Right forelimb (tissue), 1 donor: ENCODE results near the gene AGBL1.

Experiments used
- DNase-seq: peaks from one replicate; pipeline ENCODE4 v3.0.0-alpha.2; 2018

AGBL1 gene

GRCh38 chr15:86255247-86255646 lies 175.6 kb downstream of the AGBL1 start:
- no peak for DNase-seq

DNA sequence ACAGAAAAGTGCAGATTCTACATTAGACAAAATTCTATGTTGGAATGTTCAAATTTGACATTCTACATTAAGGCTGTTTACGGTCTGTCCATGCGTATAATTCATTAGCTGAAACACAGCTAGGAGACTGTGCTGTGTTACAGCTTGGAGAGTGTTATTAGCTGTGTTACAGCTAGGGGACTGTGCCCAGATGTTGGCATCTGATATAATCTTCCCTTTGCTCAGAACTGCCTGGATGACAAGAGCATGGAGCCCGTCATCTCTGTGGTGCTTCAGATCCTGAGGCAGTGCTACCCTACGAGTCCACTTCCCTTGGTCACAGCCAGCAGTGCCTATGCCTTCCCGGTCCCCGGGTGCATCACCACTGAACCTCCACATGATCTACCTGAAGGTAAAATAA lies 177.0 kb downstream of the AGBL1 start:
- DNase-seq: no peak

- DNase-seq: no peak
Observed at GRCh38 chr15:86259589-86259988, 179.9 kb downstream of the AGBL1 start.

DNA sequence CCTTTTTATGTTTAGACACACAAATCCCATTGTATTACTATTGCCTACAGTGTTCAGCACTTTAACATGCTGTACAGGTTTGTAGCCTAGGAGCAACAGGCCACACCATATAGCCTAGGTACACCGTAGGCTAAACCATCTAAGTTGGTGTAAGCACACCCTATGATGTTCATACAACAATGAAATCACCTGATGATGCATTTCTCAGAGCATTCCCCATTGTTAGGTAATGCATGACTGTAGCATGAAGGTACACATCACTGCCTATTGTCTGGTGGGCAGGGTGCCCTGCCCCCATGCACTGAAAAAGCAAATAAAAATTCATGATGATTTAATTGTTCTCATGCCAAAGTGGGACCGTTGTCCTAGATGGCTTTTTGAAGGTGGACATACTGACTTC lies 183.6 kb downstream of the AGBL1 start:
- no peak for DNase-seq

DNA sequence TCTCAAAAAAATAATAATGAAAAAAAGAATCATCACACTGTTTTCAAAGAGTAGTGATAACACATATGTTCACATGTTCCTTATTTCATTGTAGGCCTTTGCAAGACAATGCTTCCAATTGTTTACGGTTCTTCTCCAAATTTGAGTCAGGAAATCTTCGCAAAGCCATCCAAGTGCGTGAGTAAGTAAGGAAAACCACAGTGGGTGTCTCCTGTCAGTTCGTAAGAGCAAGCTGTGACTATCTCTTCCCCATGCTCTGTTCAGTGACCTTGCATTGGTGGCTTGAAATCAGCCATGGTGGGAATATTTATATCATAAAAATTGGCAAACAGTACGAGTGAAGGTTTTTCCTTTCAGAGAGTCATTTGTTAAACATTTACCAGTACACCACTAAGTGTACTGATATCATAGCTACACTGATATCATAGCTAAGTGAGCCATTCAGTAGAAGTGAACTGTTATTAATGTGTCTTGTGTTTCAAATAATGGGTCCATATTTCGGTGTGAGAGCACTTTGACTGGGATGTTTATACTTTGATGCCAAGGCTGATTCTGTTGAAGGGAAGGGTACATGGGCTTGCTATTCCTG lies 187.3 kb downstream of the AGBL1 start:
- DNase-seq: no peak

GRCh38 chr15:86267892-86268291 lies 188.2 kb downstream of the AGBL1 start:
- DNase-seq: no peak

DNA sequence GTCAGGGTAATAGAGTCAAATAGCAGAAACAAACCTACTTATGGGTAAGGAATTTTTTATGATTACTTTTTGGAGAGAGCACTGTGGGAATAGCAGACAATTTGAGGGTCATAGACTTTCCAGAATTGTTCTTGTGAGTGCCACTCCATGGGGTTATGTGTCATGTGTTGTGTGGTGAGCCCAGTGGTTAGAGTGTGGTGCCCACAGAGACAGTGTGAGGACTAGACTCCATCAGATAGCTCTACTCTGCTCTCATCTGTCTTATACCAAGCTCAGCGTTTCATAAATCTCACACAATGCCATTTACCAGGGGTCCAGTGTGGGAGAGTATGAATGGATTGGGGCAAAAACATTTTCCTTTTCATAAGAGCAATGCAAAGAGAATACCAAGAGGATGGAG lies 188.9 kb downstream of the AGBL1 start:
- DNase-seq: no peak

DNA sequence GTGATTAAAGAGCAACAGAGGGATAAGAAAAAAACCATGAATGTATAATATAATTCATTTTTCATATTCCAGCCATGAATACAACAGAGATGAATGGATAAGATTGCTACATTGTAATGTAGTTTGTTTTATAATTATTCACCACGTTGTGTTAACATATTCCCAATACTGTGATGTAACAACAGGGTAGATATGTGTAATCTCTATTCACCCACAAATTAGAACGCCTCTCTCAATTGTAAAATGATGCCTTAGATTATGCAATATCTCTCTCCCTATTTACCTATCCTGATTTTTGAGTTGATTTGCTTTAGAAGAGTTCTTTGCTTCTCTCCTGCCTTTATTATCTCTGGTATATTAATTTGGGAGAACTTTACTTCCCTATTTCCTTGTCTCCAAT lies 193.6 kb downstream of the AGBL1 start:
- no peak for DNase-seq

GRCh38 chr15:86275361-86275760 lies 195.7 kb downstream of the AGBL1 start:
- no peak for DNase-seq

DNA sequence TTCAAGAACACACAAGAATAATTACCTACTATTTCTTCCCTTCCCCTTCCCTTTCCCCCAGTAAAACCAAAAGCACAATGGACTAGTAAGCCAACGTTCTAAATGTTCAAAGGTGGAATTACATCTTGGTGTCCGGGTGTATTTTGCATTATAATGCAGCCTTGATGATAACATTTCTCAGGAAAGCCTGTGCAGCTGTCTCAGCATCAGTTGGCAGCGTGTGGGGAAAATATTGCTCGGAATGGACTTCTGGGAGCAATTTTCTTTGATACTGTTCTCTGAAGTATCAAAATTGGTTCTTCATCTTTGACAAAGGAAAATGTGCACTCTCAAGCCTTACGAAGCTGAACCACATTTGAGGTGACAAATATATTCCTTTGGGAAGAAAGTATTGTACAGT lies 198.9 kb downstream of the AGBL1 start:
- no peak for DNase-seq

GRCh38 chr15:86284635-86285034 lies 205.0 kb downstream of the AGBL1 start:
- DNase-seq: no peak

DNA sequence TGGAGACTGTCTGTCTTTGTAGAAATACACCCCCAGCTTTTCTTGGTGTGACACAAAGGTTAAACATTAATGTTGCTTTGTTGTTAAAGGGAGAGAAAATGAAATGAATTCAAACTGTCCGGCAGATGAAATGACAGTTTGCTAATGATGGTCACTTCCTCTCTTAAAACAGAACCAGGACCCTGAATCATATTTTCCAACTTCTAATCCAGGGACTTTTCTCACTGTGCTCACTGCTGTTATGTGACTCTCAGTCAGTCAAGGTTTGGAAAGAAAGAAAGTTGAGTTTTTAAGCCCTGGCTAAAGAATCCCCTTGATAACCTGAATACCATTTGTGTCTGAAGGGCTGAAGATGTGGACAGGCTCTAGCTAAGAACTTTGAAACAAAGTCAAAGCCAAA lies 215.8 kb downstream of the AGBL1 start:
- no peak for DNase-seq

GRCh38 chr15:86296769-86297168 lies 217.1 kb downstream of the AGBL1 start:
- DNase-seq: no peak

DNA sequence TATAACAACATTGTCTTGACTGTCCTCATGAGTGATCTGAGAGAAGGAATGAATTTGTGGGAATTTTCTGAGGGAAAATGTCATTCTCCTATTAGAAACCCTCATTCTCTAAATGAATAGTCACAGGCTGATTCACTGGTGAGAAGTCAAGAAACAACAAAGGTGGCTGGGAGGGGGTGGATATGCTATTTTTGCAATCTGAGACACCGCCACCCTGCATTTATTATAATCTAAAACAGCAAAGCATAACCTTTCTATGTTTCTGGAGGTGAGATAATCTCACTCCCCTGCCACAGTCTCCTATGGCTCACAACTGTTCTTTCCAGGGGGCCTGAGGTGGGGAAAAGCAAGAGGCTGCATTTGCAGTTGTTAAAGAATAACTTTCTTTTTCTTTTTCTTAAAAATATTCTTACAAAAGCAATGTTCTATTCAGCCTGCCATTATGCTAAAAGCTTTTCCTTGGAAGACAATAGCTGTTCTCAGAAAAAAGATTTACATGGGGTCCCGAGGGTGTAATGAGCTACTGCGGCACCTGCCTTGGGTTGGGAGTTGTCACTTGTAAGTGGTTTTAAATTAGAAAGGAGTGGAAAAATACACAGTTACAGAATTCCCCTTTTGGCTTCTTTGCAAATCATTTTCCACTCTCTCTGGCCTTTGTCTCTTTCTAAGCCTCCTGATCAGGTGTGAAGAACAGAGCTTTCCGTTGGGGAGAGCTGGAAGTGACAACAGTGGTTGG lies 220.9 kb downstream of the AGBL1 start:
- DNase-seq: no peak

GRCh38 chr15:86311568-86312280 lies 232.1 kb downstream of the AGBL1 start:
- DNase-seq: no peak

- no peak for DNase-seq
Observed at GRCh38 chr15:86312486-86312885, 232.8 kb downstream of the AGBL1 start.

GRCh38 chr15:86316216-86316615 lies 236.5 kb downstream of the AGBL1 start:
- no peak for DNase-seq

DNA sequence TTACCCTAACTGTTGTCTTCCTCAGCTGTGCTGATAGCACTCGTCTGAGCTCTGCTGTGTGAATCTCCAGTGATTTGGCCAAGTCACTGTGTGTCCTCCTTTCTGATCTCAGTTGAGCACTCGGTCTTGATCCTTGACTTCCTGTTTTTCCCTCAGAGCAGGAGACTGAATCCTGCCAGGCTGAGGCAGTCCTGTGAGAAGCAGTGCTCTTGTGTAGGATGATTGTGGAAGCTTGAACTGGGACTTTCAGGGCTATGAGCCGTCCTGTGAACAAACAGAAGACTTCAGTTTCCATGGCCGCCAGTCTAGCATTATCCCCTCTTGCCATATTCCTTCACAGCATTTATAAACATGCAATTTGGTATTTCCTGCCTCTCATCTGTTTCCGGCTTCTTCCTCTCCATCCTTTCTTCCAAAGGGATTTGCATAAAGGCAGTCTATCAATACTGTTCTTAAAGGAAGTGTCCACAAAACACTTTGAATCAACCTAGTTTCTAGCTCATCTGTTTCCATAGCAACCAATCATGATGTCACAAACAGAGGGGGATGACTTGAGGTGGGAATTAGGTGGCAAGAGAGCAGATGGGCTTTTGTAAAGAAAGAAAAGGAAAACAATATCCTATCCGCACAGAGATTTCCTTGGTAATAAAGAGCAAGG lies 237.2 kb downstream of the AGBL1 start:
- no peak for DNase-seq

GRCh38 chr15:86317384-86317740 lies 237.7 kb downstream of the AGBL1 start:
- no peak for DNase-seq

DNA sequence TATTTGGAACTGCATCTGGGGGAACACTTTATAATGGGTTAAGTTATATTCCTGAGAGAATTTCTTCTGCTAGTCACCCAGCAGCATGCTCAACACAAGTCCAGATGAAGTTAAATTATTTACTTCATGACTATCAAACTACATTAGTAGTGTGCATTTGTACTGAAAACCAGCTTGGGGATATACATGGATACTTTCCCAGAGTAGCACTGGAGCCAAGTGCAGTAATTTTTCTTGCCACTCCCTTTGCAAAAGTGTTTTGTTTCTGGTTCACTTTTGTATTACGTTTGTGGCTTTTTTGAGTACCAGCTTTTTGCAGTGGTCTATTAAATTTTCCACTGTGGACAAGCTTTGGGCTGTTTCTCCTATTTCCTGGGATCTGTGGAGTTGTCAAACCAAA lies 243.0 kb downstream of the AGBL1 start:
- no peak for DNase-seq

- no peak for DNase-seq
Observed at GRCh38 chr15:86327230-86327865, 247.7 kb downstream of the AGBL1 start.

DNA sequence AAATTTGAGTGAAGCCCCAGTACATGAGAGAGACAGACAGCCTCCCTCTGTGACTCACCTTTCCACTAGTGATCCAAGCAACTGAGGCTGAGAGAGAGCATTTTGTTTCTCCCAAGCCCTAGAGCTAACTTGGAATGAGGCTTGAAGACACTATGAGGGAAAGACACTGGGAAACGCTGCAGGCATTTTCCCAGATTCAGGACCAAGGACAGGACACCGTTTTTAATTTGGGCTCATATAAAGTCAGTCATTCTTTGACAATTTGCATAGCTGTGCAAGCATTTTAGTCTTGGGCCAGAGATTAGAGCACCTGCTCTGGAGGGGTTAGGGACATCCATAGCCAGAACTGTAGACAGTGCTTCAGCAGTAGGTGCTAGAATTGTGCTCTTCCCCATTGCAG lies 249.0 kb downstream of the AGBL1 start:
- DNase-seq: no peak

DNA sequence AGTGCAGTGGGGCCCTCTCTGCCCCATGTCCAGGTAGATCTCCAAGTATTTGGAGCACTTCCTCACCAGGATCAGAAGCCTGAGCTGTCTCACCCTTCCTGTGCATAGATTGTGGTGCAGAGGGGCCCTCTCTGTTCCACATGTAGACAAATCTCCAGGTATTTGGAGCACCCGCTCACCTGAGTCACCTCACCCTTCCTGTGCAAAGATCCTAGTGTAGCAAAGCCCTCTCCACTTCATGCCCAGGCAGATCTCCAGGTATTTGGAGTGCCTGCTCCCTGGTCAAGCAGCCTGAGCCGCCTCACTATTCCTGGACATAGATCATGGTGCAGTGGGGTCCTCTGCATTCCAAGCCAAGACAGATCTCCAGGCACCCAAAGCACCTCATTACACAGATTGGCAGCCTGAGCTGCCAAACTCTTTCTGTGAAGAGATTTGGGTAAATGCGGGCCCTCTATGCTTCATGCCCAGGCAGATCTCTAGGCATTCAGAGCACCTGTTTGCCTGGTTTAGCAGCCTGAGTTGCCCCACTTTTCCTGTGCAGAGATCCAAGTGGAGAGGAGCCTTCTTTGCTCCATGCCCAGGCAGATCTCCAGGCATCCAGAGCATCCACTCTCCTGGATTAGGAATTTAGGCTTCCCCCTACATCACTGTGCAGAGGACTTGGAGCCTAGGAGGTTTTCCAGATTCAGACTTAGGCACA lies 249.8 kb downstream of the AGBL1 start:
- DNase-seq: no peak
